AG04449 (cell line): Measurements from ENCODE around the gene ADSS2.
A peak's percentile ranks its signal among the peaks of the same experiment; 100 is the strongest.

ENCODE experiments used
- CTCF ChIA-PET: fragments of 350-600 bp; formaldehyde crosslinking; extraction: SDS; loops from one replicate; lab custom pipeline; 2021; ENCODE audit warnings: antibody characterized with exemption; lab: Yijun Ruan, JAX
- POLR2A ChIA-PET: fragments of 400-600, 350-600 bp; formaldehyde crosslinking; extraction: SDS; loops from one replicate; lab custom pipeline; 2020; ENCODE audit warnings: antibody characterized with exemption, inconsistent platforms; lab: Yijun Ruan, JAX
- DNase-seq: peaks from one replicate; pipeline ENCODE4 v3.0.0-alpha.2; 2010; ENCODE audit warnings: low read depth, low spot score
- H3K4me3 ChIP-seq: 2 replicates; pipeline ENCODE4 v1.5.1; 2011; ENCODE audit warnings: low read depth, mild to moderate bottlenecking, control low read depth, low read length
- CTCF ChIP-seq: IDR thresholded peaks from one replicate; pipeline ENCODE4 v1.5.1; 2011; ENCODE audit warnings: mild to moderate bottlenecking, moderate library complexity, low read length, control low read depth, inconsistent platforms; ENCODE audit not compliant: insufficient read depth; ENCODE audit errors: missing control alignments

The ADSS2 gene

GRCh38 chr1:244436336-244437085, 15.2 kb downstream of the ADSS2 start:
- TF ChIP-seq CTCF = no peak
- ChIA-PET POLR2A (interaction anchor here (0.6 to 1.2 kb wide), 3 partner anchors 9 to 83 kb away, joined by 3 to 6 read pairs (median 3); no protein-coding TSS in a partner anchor), CTCF (interaction anchor here (0.6 kb wide), 1 partner anchor 43 kb away, joined by 3 read pairs; no protein-coding TSS in a partner anchor)
- H3K4me3 ChIP-seq = no peak overlapping the region
- DNase-seq = no peak

DNA sequence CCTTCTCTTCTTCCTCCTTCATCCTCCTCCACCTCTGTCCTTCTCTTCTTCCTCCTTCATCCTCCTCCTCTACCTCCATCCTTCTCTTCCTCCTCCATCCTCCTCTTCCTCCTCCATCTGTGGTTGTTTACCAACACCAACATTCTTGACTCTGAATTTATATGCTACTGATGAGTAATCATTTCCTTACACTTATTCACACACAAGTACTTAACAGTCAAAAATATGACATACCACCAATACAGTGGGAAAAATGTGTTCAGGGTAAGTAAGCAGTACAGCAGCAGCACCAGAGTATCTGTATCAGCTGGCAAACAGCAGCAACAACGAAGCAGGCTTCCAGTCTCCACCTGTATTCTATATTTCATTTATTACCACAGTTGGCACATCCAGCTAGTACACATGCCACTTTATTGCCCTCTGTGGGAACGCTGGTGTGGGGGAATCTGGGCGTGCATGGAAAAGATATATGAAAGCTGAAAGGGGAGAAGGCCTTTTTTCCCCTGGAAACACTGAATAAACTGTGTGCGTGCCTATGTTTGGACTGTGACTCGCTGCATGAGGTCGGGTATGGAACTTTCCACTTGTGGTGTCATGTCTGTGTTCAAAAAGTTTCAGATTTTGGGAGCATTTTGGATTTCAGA, 16.0 kb downstream of the ADSS2 start:
- CTCF ChIA-PET = no interaction called here

DNA sequence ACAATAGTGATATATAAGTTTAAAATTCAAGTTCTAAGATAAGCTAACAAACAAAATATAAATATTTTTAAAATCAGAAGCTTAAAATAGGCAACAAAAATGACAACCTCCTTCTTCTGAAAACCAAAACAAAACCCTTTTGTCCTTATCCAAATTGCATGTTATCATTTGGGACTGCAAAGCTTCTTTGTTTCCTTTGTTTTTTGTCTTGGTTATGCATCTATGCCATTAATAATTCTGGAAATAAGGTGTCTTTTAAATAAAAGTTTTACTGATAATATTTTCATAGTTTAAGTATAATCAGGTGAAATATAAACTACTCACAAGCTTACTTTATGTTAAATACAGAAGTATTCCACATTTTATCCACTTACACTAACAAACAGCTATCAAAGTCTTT, 20.5 kb downstream of the ADSS2 start:
- no peak for DNase-seq
- H3K4me3 ChIP-seq = no peak overlapping the region
- ChIA-PET POLR2A (no interaction called here), CTCF (interaction anchor here (0.7 to 1.2 kb wide), 2 partner anchors 11 to 16 kb away, joined by 3 read pairs; no protein-coding TSS in a partner anchor)
- no peak for TF ChIP-seq CTCF

More for the DNA sequence above, 16.0 kb downstream of the ADSS2 start:
- POLR2A ChIA-PET = interaction anchor here (1.1 to 1.2 kb wide), 2 partner anchors 15 to 82 kb away, joined by 3 to 6 read pairs; no protein-coding TSS in a partner anchor
- no peak for TF ChIP-seq CTCF
- DNase-seq = peak; percentile 41
- no peak overlapping the region for H3K4me3 ChIP-seq

DNA sequence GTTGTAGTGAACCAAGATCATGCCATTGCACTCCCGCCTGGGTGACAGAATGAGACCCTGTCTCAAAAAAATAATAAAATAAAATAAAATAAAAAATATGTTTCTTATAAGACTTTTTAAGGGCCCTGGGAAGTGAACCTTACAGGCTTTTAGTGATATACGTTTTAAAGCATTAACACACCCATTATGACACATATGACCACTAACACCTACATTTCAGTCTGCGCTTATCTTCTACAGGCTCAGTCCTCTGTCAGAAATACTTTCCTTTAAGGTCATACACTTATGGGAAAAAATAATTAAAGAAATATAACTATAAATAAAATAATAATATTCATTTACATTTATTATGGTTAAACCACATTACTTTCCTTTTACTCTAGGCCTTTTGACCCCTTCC, 21.9 kb downstream of the ADSS2 start:
- ChIA-PET POLR2A (no interaction called here), CTCF (no interaction called here)
- TF ChIP-seq CTCF = no peak
- no peak for DNase-seq
- no peak overlapping the region for H3K4me3 ChIP-seq

DNA sequence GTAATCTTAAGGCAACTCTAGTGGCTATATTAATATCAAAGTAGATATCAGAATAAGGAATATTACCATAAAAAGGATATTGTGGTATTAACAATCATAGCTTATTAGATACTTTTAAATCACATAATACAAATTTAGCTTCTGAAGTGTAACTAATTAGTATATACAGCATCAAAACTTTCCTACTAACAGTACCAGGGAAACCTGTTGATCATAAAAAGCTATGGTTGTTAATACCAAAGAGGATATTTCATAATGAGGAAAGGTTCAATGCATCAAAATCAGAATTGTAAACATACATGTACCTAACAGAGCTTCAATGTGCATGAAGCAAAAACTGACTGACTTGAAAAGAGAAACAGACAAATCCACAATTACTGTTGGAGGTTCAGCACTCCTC, 24.1 kb downstream of the ADSS2 start:
- CTCF ChIA-PET = interaction anchor here (1.2 kb wide), 1 partner anchor 12 kb away, joined by 4 read pairs; no protein-coding TSS in a partner anchor
- POLR2A ChIA-PET = interaction anchor here (0.7 kb wide), 1 partner anchor 9 kb away, joined by 3 read pairs; no protein-coding TSS in a partner anchor

More for the DNA sequence above, 24.1 kb downstream of the ADSS2 start:
- no peak overlapping the region for H3K4me3 ChIP-seq
- TF ChIP-seq CTCF = no peak
- no peak for DNase-seq
